Measurements from ENCODE around the gene RELL1.

GRCh38 chr4:37728064-37728463, 41.9 kb upstream of the RELL1 start:
- TF ChIP-seq CTCF (IDR thresholded peaks at IDR 0.05; ENCODE audit: insufficient read depth, low read depth, low read length) (no peak), EZH2 (IDR thresholded peaks at IDR 0.05; ENCODE audit: insufficient read depth, low read length) (no peak)
